Endothelial cell of coronary artery (primary cell): Measurements from ENCODE around the gene BLACAT1. TPM values are rescaled to one million over a fixed set of nuclear protein-coding genes. Genes with fewer than 3 reads are reported as not detected.

Experiments used
- total RNA-seq: library from RNA; depleted of rRNA; stranded (reverse); fragments of >200 nt; gene quantifications from 2 replicates; pipeline ENCODE4 v1.2.3, GENCODE V29; 2014

Gene BLACAT1
- under 0.01 TPM in 1 of 2 replicates, not detected in the other for total RNA-seq

GRCh38 chr1:205455581-205456382 lies at the start of gene BLACAT1:
Gene BLACAT1 (minus strand): TSS chr1:205456045.

GRCh38 chr1:205504311-205505075 lies 48.6 kb upstream of the BLACAT1 start, which contains the start of gene CDK18:
Gene CDK18 (plus strand): TSS chr1:205504669. CDS start chr1:205523168, 18,499 bp downstream.

GRCh38 chr1:205421798-205422197 lies 34.0 kb downstream of the BLACAT1 start, which contains the start of gene LEMD1:
Gene LEMD1 (minus strand): TSS chr1:205422056. CDS start chr1:205420536, 1,520 bp downstream.

Other genes with a start within 250 kb of the BLACAT1 start
- gene DSTYK, start 244.3 kb downstream of the BLACAT1 start, total RNA-seq = 10.6 and 12.2 TPM in 2 replicates
- gene TMCC2, start 228.1 kb downstream of the BLACAT1 start, total RNA-seq = 1.6 and 2.0 TPM in 2 replicates
- gene NUAK2, start 134.3 kb downstream of the BLACAT1 start, total RNA-seq = 0.81 and 1.4 TPM in 2 replicates
- not detected in 2 replicates for gene KLHDC8A, start 99.1 kb downstream of the BLACAT1 start, total RNA-seq
- 0.28 TPM in 1 of 2 replicates, not detected in the other for gene LEMD1, start 34.0 kb downstream of the BLACAT1 start, total RNA-seq
- gene CDK18, start 48.6 kb upstream of the BLACAT1 start, total RNA-seq = 0.09 and 0.94 TPM in 2 replicates
- gene ELK4, start 176.0 kb upstream of the BLACAT1 start, total RNA-seq = 20.5 and 24.7 TPM in 2 replicates
- 6.7 and 8.5 TPM in 2 replicates for gene SLC45A3, start 224.5 kb upstream of the BLACAT1 start, total RNA-seq